ENCODE results near the gene MIXL1.
"Not testable (repeated sequence)": the region's sequence is repeated elsewhere in the genome, so short reads cannot be mapped to it uniquely, and the experiment has no call there.

MIXL1 gene
- total RNA-seq: 0 reads per million in 2 experiments

GRCh38 chr1:226223157-226223785 lies at the start of gene MIXL1:
Gene MIXL1, plus strand, starts transcription at chr1:226223664. Its CDS starts 18 bp downstream, at chr1:226223682.
- DNase-seq (ENCODE audit: low read depth): no peak

DNA sequence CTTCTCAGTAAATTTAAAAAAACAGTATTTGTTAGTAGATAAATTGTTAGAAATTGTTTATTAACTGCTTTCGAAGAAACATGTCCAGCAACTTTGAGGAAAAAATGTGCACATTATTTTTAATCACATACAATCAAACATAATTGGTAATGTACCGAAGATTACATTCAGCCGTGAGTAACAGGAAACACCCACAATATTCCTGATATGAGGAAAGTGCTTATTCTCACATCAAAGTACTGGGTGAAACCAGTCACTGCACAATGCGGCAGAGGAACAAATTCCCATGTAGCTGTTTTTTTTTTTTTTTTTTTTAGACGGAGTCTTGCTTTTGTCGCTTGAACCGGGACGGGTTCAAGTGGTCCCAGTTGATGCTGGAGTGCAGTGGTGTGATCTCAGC lies 46.6 kb upstream of the MIXL1 start:
- no peak for DNase-seq (ENCODE audit: low read depth)

GRCh38 chr1:226181996-226182714 lies 41.3 kb upstream of the MIXL1 start:
- DNase-seq (ENCODE audit: low read depth): no peak

DNA sequence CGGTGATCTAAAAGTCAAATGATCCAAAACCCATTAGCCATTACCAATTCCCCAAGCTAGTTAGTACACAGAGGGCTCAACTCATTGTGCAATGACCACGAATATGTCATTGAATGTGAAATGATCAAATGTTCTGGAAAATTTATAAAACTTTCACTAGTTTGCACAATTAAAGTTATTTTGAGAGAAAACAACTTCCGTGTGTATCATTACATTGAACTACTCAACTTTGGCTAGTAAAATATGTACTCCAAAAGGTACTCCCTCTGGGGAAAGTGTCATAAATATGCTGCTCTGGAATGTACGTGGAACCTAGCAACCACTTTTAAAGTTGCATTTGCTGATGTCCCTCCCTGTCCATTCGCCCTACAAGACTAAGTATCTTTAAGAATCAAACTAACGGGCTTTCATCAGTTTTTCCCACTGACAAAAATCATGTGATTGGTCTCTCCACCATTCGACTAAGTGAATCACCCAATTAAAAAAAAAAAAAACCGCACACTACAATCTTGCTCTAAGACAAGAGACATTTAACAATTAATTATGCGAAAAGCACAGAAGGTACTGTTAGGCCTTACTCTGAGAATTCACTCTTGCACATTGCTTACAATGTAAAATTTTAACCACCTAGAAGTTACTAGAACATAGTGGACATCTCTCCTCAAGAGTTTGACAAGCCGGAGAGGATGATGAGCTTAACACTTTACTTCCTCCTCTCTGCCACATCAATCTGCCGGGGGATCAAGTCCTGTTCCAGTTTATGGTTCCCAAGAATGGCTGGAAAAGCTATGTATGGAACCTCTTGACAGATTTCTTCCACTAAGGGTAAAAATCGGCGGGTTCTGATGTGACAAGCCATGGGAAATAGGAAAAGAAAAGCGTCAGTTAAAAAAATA lies 38.1 kb upstream of the MIXL1 start:
- no peak for DNase-seq (ENCODE audit: low read depth)

DNA sequence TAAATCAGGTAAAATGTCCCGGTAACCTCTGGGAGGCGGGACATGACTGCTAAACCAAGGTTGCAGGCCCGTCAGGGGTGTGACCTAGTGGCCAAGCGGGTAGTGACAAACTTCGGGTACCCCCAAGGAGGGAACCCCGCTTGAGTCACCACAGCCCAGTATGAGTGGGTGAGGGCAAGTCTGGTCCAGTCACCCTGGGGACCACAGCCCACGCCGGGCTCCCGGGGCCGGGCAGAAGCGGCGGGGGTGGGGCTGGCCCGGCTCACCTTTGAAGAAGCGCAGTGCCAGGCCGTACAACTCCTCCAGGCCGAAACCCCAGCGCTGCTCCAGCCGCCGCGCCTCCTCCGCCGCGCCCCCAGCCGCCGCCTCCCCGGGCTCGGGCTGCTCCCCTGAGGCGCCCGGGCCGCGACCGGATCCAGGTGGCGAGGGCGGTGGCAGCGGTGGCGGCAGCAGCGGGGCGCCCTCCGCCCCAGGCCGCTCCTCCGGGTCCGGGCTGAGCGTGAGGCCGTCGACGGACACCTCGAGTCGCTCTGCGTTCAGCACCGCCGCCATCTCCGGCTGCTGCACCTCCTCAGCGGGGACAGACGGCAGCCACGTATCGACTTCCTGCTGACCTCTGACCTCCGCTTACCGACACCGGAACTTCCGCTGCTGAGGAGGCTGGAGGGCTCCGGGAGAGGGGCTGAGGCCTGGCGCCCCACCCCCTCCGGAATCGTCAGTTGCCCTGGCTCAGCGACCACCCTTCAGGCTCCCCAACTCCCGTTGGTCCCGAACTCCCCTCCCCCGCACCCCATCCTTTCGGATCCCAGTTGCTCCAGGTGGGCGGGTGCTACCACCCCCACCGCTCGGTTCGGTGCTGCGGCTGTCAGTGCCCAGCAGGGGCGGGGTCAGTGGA lies 37.1 kb upstream of the MIXL1 start, which contains the start of gene ACBD3:
Gene ACBD3, minus strand, starts transcription at position 618 of the 895 bp plus-strand sequence. Its CDS starts 66 bp downstream, at position 552.
- DNase-seq (ENCODE audit: low read depth): peak; percentile 78

DNA sequence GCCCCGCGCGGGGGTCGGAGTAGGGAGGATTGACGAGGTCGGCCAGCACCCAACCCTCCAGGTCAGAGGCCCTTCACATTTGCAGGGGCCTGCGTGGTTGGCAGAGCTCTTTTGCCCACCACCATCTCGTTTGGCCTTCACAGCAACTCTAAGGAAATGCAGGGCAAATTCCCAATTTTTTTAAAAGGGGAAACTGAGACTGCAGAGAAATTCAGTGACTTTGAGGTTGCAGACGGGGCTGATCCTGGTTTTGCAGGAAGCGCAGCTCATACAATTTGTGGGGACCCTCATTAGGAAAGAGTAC lies 36.5 kb upstream of the MIXL1 start:
- no peak for DNase-seq (ENCODE audit: low read depth)

- no peak for DNase-seq (ENCODE audit: low read depth)
Measured at GRCh38 chr1:226187380-226187779, 36.1 kb upstream of the MIXL1 start.

- DNase-seq (ENCODE audit: low read depth): no peak
Measured at GRCh38 chr1:226195144-226195543, 28.3 kb upstream of the MIXL1 start.

GRCh38 chr1:226199971-226200370 lies 23.5 kb upstream of the MIXL1 start:
- no peak for DNase-seq (ENCODE audit: low read depth)

DNA sequence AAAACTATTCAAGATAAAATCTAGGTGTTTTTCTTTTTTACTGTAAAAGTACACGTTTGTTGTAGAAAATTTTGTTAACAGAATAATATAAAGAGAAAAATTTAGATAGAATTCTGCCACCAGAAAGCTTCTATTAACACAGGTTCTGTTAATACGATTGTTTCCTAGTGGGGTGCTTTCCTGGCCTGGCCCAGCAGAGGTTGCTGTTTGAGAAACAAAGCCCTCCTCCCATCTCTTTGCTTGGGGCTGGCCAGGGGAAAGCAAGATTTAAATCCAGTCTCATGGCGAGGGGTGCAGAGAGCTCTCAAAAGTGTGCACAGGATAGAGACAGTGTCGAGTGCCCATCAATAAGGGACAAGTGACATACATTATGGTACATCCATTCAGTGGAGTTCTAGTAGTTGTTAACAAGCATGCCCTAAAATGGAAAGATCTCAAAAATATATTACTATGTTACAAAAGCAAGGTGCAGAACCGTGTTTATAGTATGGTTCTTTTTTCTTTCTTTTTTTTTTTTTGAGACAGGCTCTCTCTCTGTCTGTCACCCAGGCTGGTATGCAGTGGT lies 22.4 kb upstream of the MIXL1 start:
- no peak for DNase-seq (ENCODE audit: low read depth)

GRCh38 chr1:226202246-226202645 lies 21.2 kb upstream of the MIXL1 start:
- no peak for DNase-seq (ENCODE audit: low read depth)

GRCh38 chr1:226202666-226203065 lies 20.8 kb upstream of the MIXL1 start:
- not testable (repeated sequence) for DNase-seq (ENCODE audit: low read depth)

GRCh38 chr1:226203240-226203639 lies 20.2 kb upstream of the MIXL1 start:
- no peak for DNase-seq (ENCODE audit: low read depth)

GRCh38 chr1:226203655-226204054 lies 19.8 kb upstream of the MIXL1 start:
- no peak for DNase-seq (ENCODE audit: low read depth)

DNA sequence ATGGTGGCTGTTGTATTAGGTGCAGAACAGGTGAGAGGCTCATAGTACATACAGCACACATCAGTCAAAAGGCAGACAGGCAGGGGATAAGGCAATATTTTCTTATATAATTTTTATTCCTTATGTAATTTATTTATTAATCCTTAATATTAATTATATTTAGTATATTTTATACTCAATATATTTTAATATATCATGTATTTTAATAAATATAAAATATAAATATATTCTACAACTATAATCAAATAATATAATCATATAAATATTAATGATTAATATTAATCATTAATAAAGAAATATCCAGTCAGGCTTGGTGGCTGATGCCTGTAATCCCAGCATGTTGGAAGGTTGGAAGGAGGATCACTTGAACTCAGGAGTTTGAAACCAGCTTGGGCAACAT lies 19.3 kb upstream of the MIXL1 start:
- no peak for DNase-seq (ENCODE audit: low read depth)

- DNase-seq (ENCODE audit: low read depth): no peak
Measured at GRCh38 chr1:226207048-226207447, 16.4 kb upstream of the MIXL1 start.

- no peak for DNase-seq (ENCODE audit: low read depth)
Measured at GRCh38 chr1:226209307-226210059, 14.0 kb upstream of the MIXL1 start.

DNA sequence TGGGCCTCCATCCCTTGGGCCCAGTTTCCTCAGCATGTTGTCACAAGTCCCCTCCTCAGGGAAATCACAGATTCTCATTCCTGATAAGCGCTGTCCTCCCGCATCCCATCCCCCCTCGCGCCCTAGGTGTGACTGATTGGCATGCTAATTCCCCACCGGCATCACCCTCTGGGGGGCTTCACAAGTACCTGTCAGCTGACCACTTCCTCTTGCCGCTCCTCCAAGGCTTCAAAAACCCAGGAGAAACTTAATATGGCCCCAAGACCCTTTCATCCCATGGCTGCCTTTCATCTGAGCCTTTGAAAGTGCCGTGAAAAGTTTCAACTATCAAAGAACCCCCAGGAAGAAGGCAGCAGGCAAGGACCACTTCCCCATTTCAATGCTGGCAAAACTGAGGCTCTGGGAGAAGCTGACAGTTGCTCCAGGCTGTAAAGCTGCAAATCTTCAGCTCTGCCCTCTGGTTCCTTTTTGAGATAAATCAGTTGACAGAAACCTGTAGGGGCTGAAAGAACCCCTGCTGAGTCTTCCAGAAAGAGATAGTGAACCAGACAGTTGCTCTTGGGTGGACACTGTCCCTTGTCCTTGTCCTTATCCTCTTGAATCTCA lies 12.8 kb upstream of the MIXL1 start:
- DNase-seq (ENCODE audit: low read depth): no peak

DNA sequence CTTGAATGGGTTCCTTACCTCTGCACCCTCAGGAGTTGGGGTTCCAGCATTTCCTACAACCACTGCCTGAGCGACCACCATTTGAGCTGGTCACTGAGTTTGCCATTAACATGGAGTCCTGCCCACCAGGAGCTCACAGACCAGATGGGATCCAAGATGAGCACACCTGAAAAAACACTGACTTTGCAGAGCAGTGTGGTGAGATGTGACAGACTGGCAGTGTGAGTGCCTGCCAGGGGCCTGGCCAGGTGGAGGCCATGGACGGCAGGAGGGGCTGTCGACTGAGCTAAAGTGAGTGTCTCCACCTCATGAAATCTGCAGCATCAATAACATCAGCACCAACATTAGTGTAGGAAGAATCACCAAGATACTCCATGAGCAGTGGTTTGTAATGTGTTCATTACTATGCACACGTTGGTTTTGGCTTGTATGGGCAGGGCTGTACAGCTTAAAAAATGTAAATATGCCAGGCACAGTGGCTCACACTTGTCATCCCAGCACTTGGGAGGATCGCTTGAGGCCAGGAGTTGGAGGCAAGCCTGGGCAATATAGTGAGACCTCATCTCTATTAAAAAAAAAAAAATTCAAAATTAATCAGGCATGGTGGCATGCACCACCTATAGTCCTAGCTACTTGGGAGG lies 12.2 kb upstream of the MIXL1 start:
- DNase-seq (ENCODE audit: low read depth): no peak

DNA sequence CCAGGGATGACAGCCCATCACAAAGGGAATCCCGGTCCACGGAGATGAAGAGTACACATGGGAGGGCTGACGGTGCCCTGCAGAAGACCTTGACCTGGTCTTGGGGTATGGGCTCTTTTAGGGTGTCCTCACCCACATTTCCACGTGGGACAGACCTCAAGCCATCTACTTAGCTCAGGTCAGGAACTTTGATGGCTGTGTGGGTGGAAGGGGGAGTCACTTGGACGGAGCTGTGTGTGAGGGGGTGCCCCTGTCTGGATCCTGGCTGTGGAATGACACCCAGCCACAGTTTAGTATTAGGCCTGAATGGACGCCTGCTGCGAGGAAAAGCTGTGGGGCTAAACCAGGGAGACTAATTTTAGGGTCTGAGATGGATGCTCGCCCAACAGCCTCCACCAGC lies 10.9 kb upstream of the MIXL1 start:
- DNase-seq (ENCODE audit: low read depth): no peak

Measured in T follicular helper cell (primary cell).